HepG2 (cell line): ENCODE measurements around the gene SDC4. TPM values are rescaled to one million over a fixed set of nuclear protein-coding genes. Genes with fewer than 3 reads are reported as not detected.

Experiments used
- ARHGAP35 ChIP-seq: sonication (generic); formaldehyde crosslinking; IDR thresholded peaks from 2 replicates; pipeline ENCODE4 v1.9.0; 2022; ENCODE audit warnings: mild to moderate bottlenecking, inconsistent platforms, moderate library complexity, missing genetic modification reagents, borderline replicate concordance
- ATM ChIP-seq: fragments of 450-650 bp; IDR thresholded peaks from 2 replicates; pipeline ENCODE4 v1.7.1; 2017; ENCODE audit warnings: mild to moderate bottlenecking, borderline replicate concordance
- CCAR2 ChIP-seq: fragments of 200-400 bp; formaldehyde crosslinking; optimal IDR thresholded peaks from 2 replicates; pipeline ENCODE3; 2018; ENCODE audit warnings: low read depth, mild to moderate bottlenecking, low read length, moderate library complexity
- ESRRA ChIP-seq: sonication (generic); formaldehyde crosslinking; IDR thresholded peaks from 2 replicates; pipeline ENCODE4 v1.5.1; 2020; ENCODE audit warnings: mild to moderate bottlenecking, low read depth, missing genetic modification reagents
- GLI4 ChIP-seq: sonication (generic); formaldehyde crosslinking; IDR thresholded peaks from 2 replicates; pipeline ENCODE4 v1.5.1; 2020; ENCODE audit warnings: missing genetic modification reagents, mild to moderate bottlenecking, moderate library complexity, borderline replicate concordance
- HDAC6 ChIP-seq: fragments of 200-600 bp; sonication (generic); IDR thresholded peaks from 2 replicates; pipeline ENCODE4 v1.7.0; 2017; ENCODE audit warnings: mild to moderate bottlenecking, antibody characterized with exemption, low read length, low read depth
- HNRNPL ChIP-seq: fragments of 200-400 bp; formaldehyde crosslinking; IDR thresholded peaks from 2 replicates; pipeline ENCODE4 v1.6.1; 2017; ENCODE audit warnings: mild to moderate bottlenecking, low read depth, low read length
- MLLT10 ChIP-seq: sonication (generic); formaldehyde crosslinking; IDR thresholded peaks from 2 replicates; pipeline ENCODE4 v1.4.0; 2020; ENCODE audit warnings: missing genetic modification reagents
- NCOA2 ChIP-seq: sonication (generic); formaldehyde crosslinking; IDR thresholded peaks from 2 replicates; pipeline ENCODE4 v1.8.0; 2022; ENCODE audit warnings: inconsistent platforms
- NFE2L1 ChIP-seq: sonication (generic); formaldehyde crosslinking; IDR thresholded peaks from 2 replicates; pipeline ENCODE4 v1.4.0; 2020; ENCODE audit warnings: missing genetic modification reagents, mild to moderate bottlenecking, borderline replicate concordance
- RFXANK ChIP-seq: IDR thresholded peaks from 2 replicates; pipeline ENCODE4 v1.6.1; 2016
- SIX1 ChIP-seq: sonication (generic); formaldehyde crosslinking; IDR thresholded peaks from 2 replicates; pipeline ENCODE4 v1.4.0; 2020; ENCODE audit warnings: missing genetic modification reagents, borderline replicate concordance
- SP2 ChIP-seq: sonication (generic); formaldehyde crosslinking; IDR thresholded peaks from 2 replicates; pipeline ENCODE4 v1.5.1; 2020; ENCODE audit warnings: mild to moderate bottlenecking, missing genetic modification reagents
- ZNF12 ChIP-seq: sonication (generic); formaldehyde crosslinking; IDR thresholded peaks from 2 replicates; pipeline ENCODE4 v1.5.0; 2020; ENCODE audit warnings: missing genetic modification reagents
- ZNF205 ChIP-seq: IDR thresholded peaks from 2 replicates; pipeline ENCODE4 v1.6.1; 2018; ENCODE audit warnings: missing biosample characterization, missing genetic modification reagents
- ZNF24 ChIP-seq: fragments of 450-650 bp; IDR thresholded peaks from 2 replicates; pipeline ENCODE4 v1.6.1; 2017; ENCODE audit warnings: antibody characterized with exemption, mild to moderate bottlenecking
- ZNF296 ChIP-seq: sonication (generic); formaldehyde crosslinking; conservative IDR thresholded peaks from 2 replicates; pipeline ENCODE4 v1.5.0; 2020; ENCODE audit warnings: mild to moderate bottlenecking, missing genetic modification reagents
- ZNF317 ChIP-seq: sonication (generic); formaldehyde crosslinking; IDR thresholded peaks from 2 replicates; pipeline ENCODE4 v1.5.0; 2020; ENCODE audit warnings: mild to moderate bottlenecking, missing genetic modification reagents
- ZNF354B ChIP-seq: sonication (generic); formaldehyde crosslinking; IDR thresholded peaks from 2 replicates; pipeline ENCODE4 v1.8.0; 2022; ENCODE audit warnings: mild to moderate bottlenecking, missing genetic modification reagents
- ZNF382 ChIP-seq: sonication (generic); formaldehyde crosslinking; IDR thresholded peaks from 2 replicates; pipeline ENCODE4 v1.5.0; 2020; ENCODE audit warnings: missing genetic modification reagents, mild to moderate bottlenecking, borderline replicate concordance
- ZNF619 ChIP-seq: sonication (generic); formaldehyde crosslinking; IDR thresholded peaks from 2 replicates; pipeline ENCODE4 v1.4.0; 2020; ENCODE audit warnings: mild to moderate bottlenecking, missing genetic modification reagents
- ZNF7 ChIP-seq: IDR thresholded peaks from 2 replicates; pipeline ENCODE4 v1.6.1; 2016; ENCODE audit warnings: missing biosample characterization, missing genetic modification reagents
- ZNF878 ChIP-seq: sonication (generic); formaldehyde crosslinking; IDR thresholded peaks from 2 replicates; pipeline ENCODE4 v1.8.1; 2023; ENCODE audit warnings: mild to moderate bottlenecking, missing genetic modification reagents, moderate library complexity
- ZSCAN21 ChIP-seq: sonication (generic); formaldehyde crosslinking; IDR thresholded peaks from 2 replicates; pipeline ENCODE4 v1.8.0; 2022; ENCODE audit warnings: mild to moderate bottlenecking, missing genetic modification reagents, moderate library complexity, borderline replicate concordance
- ZSCAN22 ChIP-seq: sonication (generic); formaldehyde crosslinking; IDR thresholded peaks from 2 replicates; pipeline ENCODE4 v1.4.0; 2020; ENCODE audit warnings: mild to moderate bottlenecking, missing genetic modification reagents
- polyA plus RNA-seq, 8 experiments: library from polyadenylated mRNA; depleted of rRNA in 3 of 8; stranded (reverse) in 7 of 8; unstranded in 1 of 8; fragments of >200 nt; fragmentation: Illumina TruSeq in 4 of 8; extraction: Trizol in 4 of 8; gene quantifications; 2 replicates each; pipeline versions ENCODE4 v1.2.1 to v1.2.3, GENCODE V29; 2011 to 2016; ENCODE audit warnings: low read depth in 4 of 8, missing spikeins in 1 of 8, mixed read lengths in 1 of 8; ENCODE audit not compliant: insufficient read depth in 1 of 8
- total RNA-seq, 5 experiments: library from RNA; depleted of rRNA; stranded (reverse); fragments of >200 nt; fragmentation: Illumina TruSeq; extraction: Trizol; gene quantifications; 2 replicates each; pipeline ENCODE4 v1.2.3, GENCODE V29; 2016; ENCODE audit warnings: low read depth in 1 of 5
- TF ChIP-seq, protein P1 (sequence below): sonication (generic); formaldehyde crosslinking; conservative IDR thresholded peaks from 2 replicates; pipeline ENCODE4 v1.8.0; 2022; ENCODE audit warnings: missing genetic modification reagents
- TF ChIP-seq, protein P2 (sequence below): sonication (generic); formaldehyde crosslinking; IDR thresholded peaks from 2 replicates; pipeline ENCODE4 v1.4.0; 2020; ENCODE audit warnings: mild to moderate bottlenecking, missing genetic modification reagents
- TF ChIP-seq, protein P3 (sequence below): sonication (generic); formaldehyde crosslinking; IDR thresholded peaks from 2 replicates; pipeline ENCODE4 v1.5.0; 2020; ENCODE audit warnings: mild to moderate bottlenecking, missing genetic modification reagents

SDC4 gene
- total and polyA plus RNA-seq, 2 of the 13 experiments (the other 11 are each of a cell fraction or from before 2014, with no cell fraction given) = 49.0 to 65.1 TPM

DNA sequence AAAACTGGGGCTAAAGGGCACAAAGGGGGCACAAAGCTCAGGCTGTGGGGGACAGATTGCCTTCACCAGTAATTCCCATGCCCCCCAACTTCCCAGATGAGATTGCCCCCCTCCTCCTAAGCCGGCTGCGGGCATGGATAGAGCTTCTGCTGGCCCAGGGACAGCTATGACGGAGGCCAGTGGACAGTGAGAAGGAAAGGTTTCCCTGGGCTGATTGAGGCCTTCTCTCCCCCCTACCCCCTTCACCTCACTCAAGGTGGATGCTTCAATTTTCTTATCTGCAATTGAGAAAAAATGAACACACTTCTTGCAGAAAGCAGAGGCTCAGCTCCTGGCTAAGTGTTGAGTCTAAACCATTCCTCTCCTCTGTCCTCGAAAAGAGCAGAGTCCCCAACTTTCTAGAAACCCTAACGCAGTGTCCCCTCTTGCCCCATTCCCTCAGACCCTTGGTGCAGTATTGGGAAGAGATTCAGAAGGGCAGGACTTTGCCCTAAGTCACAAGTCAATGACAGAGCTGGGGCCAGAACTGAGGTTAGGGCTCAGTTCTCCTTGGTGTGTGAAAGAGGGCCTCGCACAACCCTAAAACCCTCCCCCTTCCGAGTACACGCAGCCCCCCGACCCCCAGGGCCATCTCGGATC, 808 bp downstream of the SDC4 start (continued):
- TF ChIP-seq, protein P1, sequence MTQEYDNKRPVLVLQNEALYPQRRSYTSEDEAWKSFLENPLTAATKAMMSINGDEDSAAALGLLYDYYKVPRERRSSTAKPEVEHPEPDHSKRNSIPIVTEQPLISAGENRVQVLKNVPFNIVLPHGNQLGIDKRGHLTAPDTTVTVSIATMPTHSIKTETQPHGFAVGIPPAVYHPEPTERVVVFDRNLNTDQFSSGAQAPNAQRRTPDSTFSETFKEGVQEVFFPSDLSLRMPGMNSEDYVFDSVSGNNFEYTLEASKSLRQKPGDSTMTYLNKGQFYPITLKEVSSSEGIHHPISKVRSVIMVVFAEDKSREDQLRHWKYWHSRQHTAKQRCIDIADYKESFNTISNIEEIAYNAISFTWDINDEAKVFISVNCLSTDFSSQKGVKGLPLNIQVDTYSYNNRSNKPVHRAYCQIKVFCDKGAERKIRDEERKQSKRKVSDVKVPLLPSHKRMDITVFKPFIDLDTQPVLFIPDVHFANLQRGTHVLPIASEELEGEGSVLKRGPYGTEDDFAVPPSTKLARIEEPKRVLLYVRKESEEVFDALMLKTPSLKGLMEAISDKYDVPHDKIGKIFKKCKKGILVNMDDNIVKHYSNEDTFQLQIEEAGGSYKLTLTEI (CRISPR knock-in tag) = no peak
- TF ChIP-seq SP2 (CRISPR knock-in tag) (no peak), ZNF382 (no peak), GLI4 (CRISPR knock-in tag) (no peak), ZNF619 (no peak; the same call in 1 of the 2 replicates), ZSCAN21 (no peak), ZNF7 (CRISPR knock-in tag) (no peak), ZNF12 (CRISPR knock-in tag) (no peak), HDAC6 (no peak), NCOA2 (CRISPR knock-in tag) (no peak), ZNF205 (CRISPR knock-in tag) (no peak), HNRNPL (no peak), ZNF317 (CRISPR knock-in tag) (no peak), ZNF296 (CRISPR knock-in tag) (no peak), CCAR2 (no peak), ZNF354B (CRISPR knock-in tag) (no peak), NFE2L1 (CRISPR knock-in tag) (no peak), ZSCAN22 (CRISPR knock-in tag) (no peak), ZNF24 (no peak), RFXANK (CRISPR knock-in tag) (no peak), ARHGAP35 (no peak; the same call in 1 of the 2 replicates), SIX1 (CRISPR knock-in tag) (no peak), ATM (no peak), MLLT10 (CRISPR knock-in tag) (no peak), ESRRA (no peak), ZNF878 (no peak)
- TF ChIP-seq, protein P2, sequence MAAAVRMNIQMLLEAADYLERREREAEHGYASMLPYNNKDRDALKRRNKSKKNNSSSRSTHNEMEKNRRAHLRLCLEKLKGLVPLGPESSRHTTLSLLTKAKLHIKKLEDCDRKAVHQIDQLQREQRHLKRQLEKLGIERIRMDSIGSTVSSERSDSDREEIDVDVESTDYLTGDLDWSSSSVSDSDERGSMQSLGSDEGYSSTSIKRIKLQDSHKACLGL = no peak
- TF ChIP-seq, protein P3, sequence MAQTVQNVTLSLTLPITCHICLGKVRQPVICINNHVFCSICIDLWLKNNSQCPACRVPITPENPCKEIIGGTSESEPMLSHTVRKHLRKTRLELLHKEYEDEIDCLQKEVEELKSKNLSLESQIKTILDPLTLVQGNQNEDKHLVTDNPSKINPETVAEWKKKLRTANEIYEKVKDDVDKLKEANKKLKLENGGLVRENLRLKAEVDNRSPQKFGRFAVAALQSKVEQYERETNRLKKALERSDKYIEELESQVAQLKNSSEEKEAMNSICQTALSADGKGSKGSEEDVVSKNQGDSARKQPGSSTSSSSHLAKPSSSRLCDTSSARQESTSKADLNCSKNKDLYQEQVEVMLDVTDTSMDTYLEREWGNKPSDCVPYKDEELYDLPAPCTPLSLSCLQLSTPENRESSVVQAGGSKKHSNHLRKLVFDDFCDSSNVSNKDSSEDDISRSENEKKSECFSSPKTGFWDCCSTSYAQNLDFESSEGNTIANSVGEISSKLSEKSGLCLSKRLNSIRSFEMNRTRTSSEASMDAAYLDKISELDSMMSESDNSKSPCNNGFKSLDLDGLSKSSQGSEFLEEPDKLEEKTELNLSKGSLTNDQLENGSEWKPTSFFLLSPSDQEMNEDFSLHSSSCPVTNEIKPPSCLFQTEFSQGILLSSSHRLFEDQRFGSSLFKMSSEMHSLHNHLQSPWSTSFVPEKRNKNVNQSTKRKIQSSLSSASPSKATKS (CRISPR knock-in tag) = peak; percentile 85; the same call in 1 of the 2 replicates
